Esophagus squamous epithelium (tissue), 4 donors: ENCODE data around the gene DRG2.

Experiments used
- CTCF ChIP-seq, 6 experiments: fragments of 450-650 bp in 4 of 6; fragments of 200-600 bp in 2 of 6; sonication (generic) in 2 of 6; IDR thresholded peaks; one replicate each; pipeline ENCODE4 v1.5.1; 2016 to 2019; ENCODE audit warnings: antibody characterized with exemption in 6 of 6, mild to moderate bottlenecking in 4 of 6, moderate library complexity in 4 of 6
- POLR2A ChIP-seq, 4 donors: fragments of 450-650 bp; IDR thresholded peaks; one replicate each; pipeline ENCODE4 v1.6.1; 2017; ENCODE audit warnings: antibody characterized with exemption in 4 of 4, mild to moderate bottlenecking in 4 of 4, moderate library complexity in 3 of 4

- TF ChIP-seq CTCF (IDR thresholded peaks at IDR 0.05) (no peak), POLR2A (IDR thresholded peaks at IDR 0.05) (no peak)
Measured at GRCh38 chr17:18129041-18129502, 41.3 kb downstream of the DRG2 start.
